GM23338 (cell line): ENCODE data around the gene MYO18A. TPM values are rescaled to one million over a fixed set of nuclear protein-coding genes. Genes with fewer than 3 reads are reported as not detected.

Source experiments
- ATAC-seq: fragments of 200-7000 bp; cut with Tn5 transposase; 3 replicates; pipeline ENCODE4 v1.9.1; 2020
- DNase-seq: peaks from one replicate; pipeline ENCODE4 v3.0.0-alpha.2; 2015; ENCODE audit warnings: low spot score
- H2AFZ ChIP-seq: fragments of 200-600 bp; sonication (generic); 2 replicates; pipeline ENCODE4 v1.8.0; 2016; ENCODE audit warnings: antibody characterized with exemption, mild to moderate bottlenecking, moderate library complexity
- H3F3A ChIP-seq: fragments of 200-600 bp; sonication (generic); replicated peaks from 2 replicates; pipeline ENCODE4 v1.8.0; 2017; ENCODE audit warnings: antibody characterized with exemption, mixed run types, low read depth
- H3K27ac ChIP-seq: fragments of 200-600 bp; sonication (generic); 2 replicates; pipeline ENCODE4 v1.6.1; 2016; ENCODE audit warnings: low read depth
- H3K27me3 ChIP-seq: fragments of 200-600 bp; sonication (generic); 2 replicates; pipeline ENCODE4 v1.8.0; 2016; ENCODE audit warnings: mild to moderate bottlenecking, mixed run types, moderate library complexity; ENCODE audit not compliant: insufficient read depth
- H3K36me3 ChIP-seq: fragments of 200-600 bp; sonication (generic); 2 replicates; pipeline ENCODE4 v1.8.0; 2016; ENCODE audit warnings: mild to moderate bottlenecking; ENCODE audit not compliant: insufficient read depth
- H3K4me1 ChIP-seq: fragments of 200-600 bp; sonication (generic); 2 replicates; pipeline ENCODE4 v1.8.0; 2016; ENCODE audit warnings: mild to moderate bottlenecking, moderate library complexity; ENCODE audit not compliant: insufficient read depth
- H3K4me2 ChIP-seq: fragments of 200-600 bp; sonication (generic); 2 replicates; pipeline ENCODE4 v1.7.1; 2017; ENCODE audit warnings: mixed run types
- H3K4me3 ChIP-seq: fragments of 200-600 bp; sonication (generic); 2 replicates; pipeline ENCODE4 v1.6.1; 2016; ENCODE audit warnings: mixed run types
- H3K79me2 ChIP-seq: fragments of 200-600 bp; sonication (generic); replicated peaks from 2 replicates; pipeline ENCODE4 v1.8.0; 2017; ENCODE audit warnings: mild to moderate bottlenecking; ENCODE audit not compliant: insufficient read depth
- H3K9me2 ChIP-seq: fragments of 200-600 bp; sonication (generic); 2 replicates; pipeline ENCODE4 v1.8.0; 2017; ENCODE audit not compliant: insufficient read depth
- H4K20me1 ChIP-seq: fragments of 200-600 bp; sonication (generic); replicated peaks from 2 replicates; pipeline ENCODE4 v1.8.0; 2017; ENCODE audit warnings: mild to moderate bottlenecking; ENCODE audit not compliant: insufficient read depth
- H3K27ac Mint-ChIP-seq: 2 replicates; pipeline ENCODE4 v1.8.0; 2020; ENCODE audit warnings: inconsistent platforms, mild to moderate bottlenecking, moderate library complexity, mixed read lengths
- H3K27me3 Mint-ChIP-seq: 3 replicates; pipeline ENCODE4 v1.8.0; 2022; ENCODE audit warnings: low read depth, mild to moderate bottlenecking, moderate library complexity, mixed read lengths, inconsistent platforms; ENCODE audit not compliant: insufficient read depth, poor library complexity
- H3K36me3 Mint-ChIP-seq: 3 replicates; pipeline ENCODE4 v1.8.0; 2021; ENCODE audit warnings: low read depth, mild to moderate bottlenecking, inconsistent platforms, moderate library complexity, mixed read lengths
- H3K4me1 Mint-ChIP-seq: 3 replicates; pipeline ENCODE4 v1.8.0; 2020; ENCODE audit warnings: mild to moderate bottlenecking, inconsistent platforms, mixed read lengths
- H3K4me3 Mint-ChIP-seq: 3 replicates; pipeline ENCODE4 v1.8.0; 2021; ENCODE audit warnings: moderate library complexity, mild to moderate bottlenecking, inconsistent platforms, mixed read lengths
- H3K9me3 Mint-ChIP-seq: 3 replicates; pipeline ENCODE4 v1.8.0; 2020; ENCODE audit warnings: moderate library complexity, mild to moderate bottlenecking, inconsistent platforms, mixed read lengths
- POLR2AphosphoS5 ChIP-seq: IDR thresholded peaks from 2 replicates; pipeline ENCODE4 v1.6.1; 2016; ENCODE audit warnings: antibody characterized with exemption, low read depth
- STAT1 ChIP-seq: IDR thresholded peaks from one replicate; pipeline ENCODE4 v1.6.1; 2016; ENCODE audit warnings: antibody characterized with exemption; ENCODE audit not compliant: unreplicated experiment
- ZNF114 ChIP-seq: fragments of 250-450 bp; sonication (Bioruptor Pico); IDR thresholded peaks from 2 replicates; pipeline ENCODE4 v1.5.0; 2020; ENCODE audit warnings: mild to moderate bottlenecking, moderate library complexity
- ZNF331 ChIP-seq: fragments of 250-450 bp; sonication (Bioruptor Pico); IDR thresholded peaks from 2 replicates; pipeline ENCODE4 v1.5.0; 2020; ENCODE audit warnings: low read depth, mild to moderate bottlenecking, moderate library complexity
- polyA plus RNA-seq: library from polyadenylated mRNA; unstranded; fragments of >200 nt; fragmentation: Nextera tagmentation; extraction: Ambion mirVana; gene quantifications from 2 replicates; pipeline ENCODE4 v1.2.1, GENCODE V29; 2016
- total RNA-seq: library from RNA; depleted of rRNA; stranded (reverse); fragments of >200 nt; shearing (Covaris generic); gene quantifications from 2 replicates; pipeline ENCODE4 v1.2.3, GENCODE V29; 2014
- TF ChIP-seq, protein P1 (sequence below): fragments of 250-450 bp; sonication (Bioruptor Pico); IDR thresholded peaks from 2 replicates; pipeline ENCODE4 v1.5.0; 2020; ENCODE audit warnings: mild to moderate bottlenecking, moderate library complexity
- TF ChIP-seq, protein P2 (sequence below): IDR thresholded peaks from one replicate; pipeline ENCODE4 v1.6.1; 2018; ENCODE audit warnings: antibody characterized with exemption; ENCODE audit not compliant: unreplicated experiment

The MYO18A gene
- total and polyA plus RNA-seq, 2 experiments from 2014 or later: 18.3 to 37.5 TPM

GRCh38 chr17:29195465-29196081, 15.4 kb upstream of the MYO18A start:
- Histone ChIP-seq H2AFZ (no peak overlapping the region), H3K9me2 (no peaks in the 10 kb centered on the region; the same call in 1 of the 2 replicates), H3F3A (no peaks in the 10 kb centered on the region), H3K4me2 (no peak overlapping the region), H3K4me3 (no peak overlapping the region), H3K4me1 (no peaks in the 10 kb centered on the region; the same call in 1 of the 2 replicates), H3K79me2 (no peaks in the 10 kb centered on the region), H3K27me3 (no peaks in the 10 kb centered on the region), H3K36me3 (no peaks in the 10 kb centered on the region), H4K20me1 (no peaks in the 10 kb centered on the region), H3K27ac (no peak overlapping the region)
- H3K36me3 Mint-ChIP-seq: no peaks in the 10 kb centered on the region
- peaks cover 3% of the 10 kb centered on the region for H3K27me3 Mint-ChIP-seq
- H3K9me3 Mint-ChIP-seq: no peaks in the 10 kb centered on the region
- DNase-seq: no peak
- TF ChIP-seq ZNF114 (CRISPR knock-in tag) (no peak), ZNF331 (no peak), STAT1 (no peak), POLR2AphosphoS5 (no peak)
- TF ChIP-seq, protein P1, sequence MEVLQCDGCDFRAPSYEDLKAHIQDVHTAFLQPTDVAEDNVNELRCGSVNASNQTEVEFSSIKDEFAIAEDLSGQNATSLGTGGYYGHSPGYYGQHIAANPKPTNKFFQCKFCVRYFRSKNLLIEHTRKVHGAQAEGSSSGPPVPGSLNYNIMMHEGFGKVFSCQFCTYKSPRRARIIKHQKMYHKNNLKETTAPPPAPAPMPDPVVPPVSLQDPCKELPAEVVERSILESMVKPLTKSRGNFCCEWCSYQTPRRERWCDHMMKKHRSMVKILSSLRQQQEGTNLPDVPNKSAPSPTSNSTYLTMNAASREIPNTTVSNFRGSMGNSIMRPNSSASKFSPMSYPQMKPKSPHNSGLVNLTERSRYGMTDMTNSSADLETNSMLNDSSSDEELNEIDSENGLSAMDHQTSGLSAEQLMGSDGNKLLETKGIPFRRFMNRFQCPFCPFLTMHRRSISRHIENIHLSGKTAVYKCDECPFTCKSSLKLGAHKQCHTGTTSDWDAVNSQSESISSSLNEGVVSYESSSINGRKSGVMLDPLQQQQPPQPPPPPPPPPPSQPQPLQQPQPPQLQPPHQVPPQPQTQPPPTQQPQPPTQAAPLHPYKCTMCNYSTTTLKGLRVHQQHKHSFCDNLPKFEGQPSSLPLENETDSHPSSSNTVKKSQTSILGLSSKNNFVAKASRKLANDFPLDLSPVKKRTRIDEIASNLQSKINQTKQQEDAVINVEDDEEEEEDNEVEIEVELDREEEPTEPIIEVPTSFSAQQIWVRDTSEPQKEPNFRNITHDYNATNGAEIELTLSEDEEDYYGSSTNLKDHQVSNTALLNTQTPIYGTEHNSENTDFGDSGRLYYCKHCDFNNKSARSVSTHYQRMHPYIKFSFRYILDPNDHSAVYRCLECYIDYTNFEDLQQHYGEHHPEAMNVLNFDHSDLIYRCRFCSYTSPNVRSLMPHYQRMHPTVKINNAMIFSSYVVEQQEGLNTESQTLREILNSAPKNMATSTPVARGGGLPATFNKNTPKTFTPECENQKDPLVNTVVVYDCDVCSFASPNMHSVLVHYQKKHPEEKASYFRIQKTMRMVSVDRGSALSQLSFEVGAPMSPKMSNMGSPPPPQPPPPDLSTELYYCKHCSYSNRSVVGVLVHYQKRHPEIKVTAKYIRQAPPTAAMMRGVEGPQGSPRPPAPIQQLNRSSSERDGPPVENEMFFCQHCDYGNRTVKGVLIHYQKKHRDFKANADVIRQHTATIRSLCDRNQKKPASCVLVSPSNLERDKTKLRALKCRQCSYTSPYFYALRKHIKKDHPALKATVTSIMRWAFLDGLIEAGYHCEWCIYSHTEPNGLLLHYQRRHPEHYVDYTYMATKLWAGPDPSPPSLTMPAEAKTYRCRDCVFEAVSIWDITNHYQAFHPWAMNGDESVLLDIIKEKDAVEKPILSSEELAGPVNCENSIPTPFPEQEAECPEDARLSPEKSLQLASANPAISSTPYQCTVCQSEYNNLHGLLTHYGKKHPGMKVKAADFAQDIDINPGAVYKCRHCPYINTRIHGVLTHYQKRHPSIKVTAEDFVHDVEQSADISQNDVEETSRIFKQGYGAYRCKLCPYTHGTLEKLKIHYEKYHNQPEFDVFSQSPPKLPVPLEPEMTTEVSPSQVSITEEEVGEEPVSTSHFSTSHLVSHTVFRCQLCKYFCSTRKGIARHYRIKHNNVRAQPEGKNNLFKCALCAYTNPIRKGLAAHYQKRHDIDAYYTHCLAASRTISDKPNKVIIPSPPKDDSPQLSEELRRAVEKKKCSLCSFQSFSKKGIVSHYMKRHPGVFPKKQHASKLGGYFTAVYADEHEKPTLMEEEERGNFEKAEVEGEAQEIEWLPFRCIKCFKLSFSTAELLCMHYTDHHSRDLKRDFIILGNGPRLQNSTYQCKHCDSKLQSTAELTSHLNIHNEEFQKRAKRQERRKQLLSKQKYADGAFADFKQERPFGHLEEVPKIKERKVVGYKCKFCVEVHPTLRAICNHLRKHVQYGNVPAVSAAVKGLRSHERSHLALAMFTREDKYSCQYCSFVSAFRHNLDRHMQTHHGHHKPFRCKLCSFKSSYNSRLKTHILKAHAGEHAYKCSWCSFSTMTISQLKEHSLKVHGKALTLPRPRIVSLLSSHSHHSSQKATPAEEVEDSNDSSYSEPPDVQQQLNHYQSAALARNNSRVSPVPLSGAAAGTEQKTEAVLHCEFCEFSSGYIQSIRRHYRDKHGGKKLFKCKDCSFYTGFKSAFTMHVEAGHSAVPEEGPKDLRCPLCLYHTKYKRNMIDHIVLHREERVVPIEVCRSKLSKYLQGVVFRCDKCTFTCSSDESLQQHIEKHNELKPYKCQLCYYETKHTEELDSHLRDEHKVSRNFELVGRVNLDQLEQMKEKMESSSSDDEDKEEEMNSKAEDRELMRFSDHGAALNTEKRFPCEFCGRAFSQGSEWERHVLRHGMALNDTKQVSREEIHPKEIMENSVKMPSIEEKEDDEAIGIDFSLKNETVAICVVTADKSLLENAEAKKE (CRISPR knock-in tag): no peak
- TF ChIP-seq, protein P2, sequence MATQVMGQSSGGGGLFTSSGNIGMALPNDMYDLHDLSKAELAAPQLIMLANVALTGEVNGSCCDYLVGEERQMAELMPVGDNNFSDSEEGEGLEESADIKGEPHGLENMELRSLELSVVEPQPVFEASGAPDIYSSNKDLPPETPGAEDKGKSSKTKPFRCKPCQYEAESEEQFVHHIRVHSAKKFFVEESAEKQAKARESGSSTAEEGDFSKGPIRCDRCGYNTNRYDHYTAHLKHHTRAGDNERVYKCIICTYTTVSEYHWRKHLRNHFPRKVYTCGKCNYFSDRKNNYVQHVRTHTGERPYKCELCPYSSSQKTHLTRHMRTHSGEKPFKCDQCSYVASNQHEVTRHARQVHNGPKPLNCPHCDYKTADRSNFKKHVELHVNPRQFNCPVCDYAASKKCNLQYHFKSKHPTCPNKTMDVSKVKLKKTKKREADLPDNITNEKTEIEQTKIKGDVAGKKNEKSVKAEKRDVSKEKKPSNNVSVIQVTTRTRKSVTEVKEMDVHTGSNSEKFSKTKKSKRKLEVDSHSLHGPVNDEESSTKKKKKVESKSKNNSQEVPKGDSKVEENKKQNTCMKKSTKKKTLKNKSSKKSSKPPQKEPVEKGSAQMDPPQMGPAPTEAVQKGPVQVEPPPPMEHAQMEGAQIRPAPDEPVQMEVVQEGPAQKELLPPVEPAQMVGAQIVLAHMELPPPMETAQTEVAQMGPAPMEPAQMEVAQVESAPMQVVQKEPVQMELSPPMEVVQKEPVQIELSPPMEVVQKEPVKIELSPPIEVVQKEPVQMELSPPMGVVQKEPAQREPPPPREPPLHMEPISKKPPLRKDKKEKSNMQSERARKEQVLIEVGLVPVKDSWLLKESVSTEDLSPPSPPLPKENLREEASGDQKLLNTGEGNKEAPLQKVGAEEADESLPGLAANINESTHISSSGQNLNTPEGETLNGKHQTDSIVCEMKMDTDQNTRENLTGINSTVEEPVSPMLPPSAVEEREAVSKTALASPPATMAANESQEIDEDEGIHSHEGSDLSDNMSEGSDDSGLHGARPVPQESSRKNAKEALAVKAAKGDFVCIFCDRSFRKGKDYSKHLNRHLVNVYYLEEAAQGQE: no peak
- no peak overlapping the region for H3K27ac Mint-ChIP-seq
- H3K4me3 Mint-ChIP-seq: no peak overlapping the region
- no peak for ATAC-seq
- H3K4me1 Mint-ChIP-seq: peaks cover 6% of the 10 kb centered on the region; the same call in 2 of the 3 replicates
